ENCODE data around the gene PPFIBP1.

Gene PPFIBP1

DNA sequence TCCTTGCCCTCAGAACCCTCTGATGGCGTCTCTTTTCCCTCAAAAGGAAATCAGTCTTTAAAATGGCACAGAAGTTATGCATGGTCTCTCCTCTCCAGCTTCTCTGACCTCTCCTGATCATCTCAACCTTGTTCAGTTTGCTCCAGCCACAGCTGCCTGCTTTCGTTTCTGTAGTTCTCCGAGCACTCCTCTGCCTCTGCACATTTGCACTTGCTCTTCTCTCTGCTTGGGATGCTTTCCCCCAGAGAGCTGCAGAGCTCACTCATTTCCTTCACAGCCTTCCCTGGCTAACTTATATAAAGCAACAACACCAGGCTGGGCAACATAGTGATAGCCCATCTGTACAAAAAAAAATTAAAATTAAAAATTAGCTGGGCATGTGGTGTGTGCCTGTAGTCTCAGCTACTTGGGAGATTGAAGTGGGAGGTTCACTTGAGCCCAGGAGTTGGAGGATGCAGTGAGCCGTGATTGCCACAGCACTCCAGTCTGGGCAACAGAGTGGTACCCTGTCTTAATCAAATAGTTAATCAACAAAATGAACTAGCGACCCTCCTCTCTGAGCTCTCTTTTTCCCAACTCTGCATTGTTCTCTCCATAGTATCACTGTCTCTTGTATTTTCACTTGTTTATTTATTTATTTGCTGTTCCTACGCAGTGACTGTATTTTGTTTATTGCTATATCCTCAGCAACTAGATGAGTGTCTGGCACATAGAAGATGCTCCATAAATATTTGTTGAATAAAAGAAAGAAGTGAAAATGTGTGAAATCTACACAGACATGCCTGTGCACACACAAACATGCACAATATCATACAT lies 37.7 kb downstream of the PPFIBP1 start:
- ChIA-PET CTCF (interaction anchor here (0.7 to 2.4 kb wide), 6 partner anchors 9 to 128 kb away, joined by 3 to 9 read pairs (median 4); no protein-coding TSS in a partner anchor), POLR2A (no interaction called here)
- WGBS (ENCODE audit: insufficient coverage), result 75% methylated on average over 3 of the region's 6 CpGs
- Histone ChIP-seq H3K9me3 (ENCODE audit: control extremely low read depth in 1 of 5, control insufficient read depth in 4 of 5, insufficient read depth in 2 of 5, low read depth in 1 of 5, low read length in 4 of 5) (no peaks in the 10 kb centered on the region), H3K36me3 (ENCODE audit: control insufficient read depth in 4 of 4, insufficient read depth in 4 of 4, low read length in 3 of 4) (peaks cover 0 to 2% (median 0%) of the 10 kb centered on the region in 4 experiments), H3K27me3 (replicated peaks in 2 of 5; ENCODE audit: control insufficient read depth in 4 of 5, insufficient read depth in 5 of 5, low read length in 4 of 5) (no peaks in the 10 kb centered on the region), H3K4me1 (ENCODE audit: control extremely low read depth in 1 of 4, control insufficient read depth in 4 of 4, insufficient read depth in 4 of 4, low read length in 3 of 4) (peaks cover 0 to 4% (median 0%) of the 10 kb centered on the region in 4 experiments), H3K27ac (ENCODE audit: insufficient read depth in 1 of 2, low read depth in 1 of 2, low read length in 2 of 2, poor library complexity in 1 of 2, severe bottlenecking in 2 of 2) (no peak overlapping the region), H3K4me3 (ENCODE audit: control insufficient read depth in 1 of 7, extremely low read depth in 1 of 7, insufficient read depth in 4 of 7, low read depth in 2 of 7, low read length in 6 of 7) (no peak overlapping the region)
- DNase-seq, result no peak

- ChIA-PET CTCF (interaction anchor here (1.0 kb wide), 1 partner anchor 129 kb away, joined by 6 read pairs; no protein-coding TSS in a partner anchor), POLR2A (interaction anchor here (0.6 kb wide), 1 partner anchor 105 kb away, joined by 3 read pairs; no protein-coding TSS in a partner anchor)
- H3K4me1 ChIP-seq (ENCODE audit: control extremely low read depth in 1 of 4, control insufficient read depth in 4 of 4, insufficient read depth in 4 of 4, low read length in 3 of 4), result peaks cover 0 to 4% (median 0%) of the 10 kb centered on the region in 4 experiments
- no peaks in the 10 kb centered on the region for H3K27me3 ChIP-seq (replicated peaks in 2 of 5; ENCODE audit: control insufficient read depth in 4 of 5, insufficient read depth in 5 of 5, low read length in 4 of 5)
- H3K36me3 ChIP-seq (ENCODE audit: control insufficient read depth in 4 of 4, insufficient read depth in 4 of 4, low read length in 3 of 4), result peaks cover 0 to 2% (median 0%) of the 10 kb centered on the region in 4 experiments
- no peak overlapping the region for H3K27ac ChIP-seq (ENCODE audit: insufficient read depth in 1 of 2, low read depth in 1 of 2, low read length in 2 of 2, poor library complexity in 1 of 2, severe bottlenecking in 2 of 2)
- no peak overlapping the region for H3K4me3 ChIP-seq (ENCODE audit: control insufficient read depth in 1 of 7, extremely low read depth in 1 of 7, insufficient read depth in 4 of 7, low read depth in 2 of 7, low read length in 6 of 7)
- no peak for DNase-seq
- 76% methylated on average over 9 of the region's 9 CpGs for WGBS (ENCODE audit: insufficient coverage)
- H3K9me3 ChIP-seq (ENCODE audit: control extremely low read depth in 1 of 5, control insufficient read depth in 4 of 5, insufficient read depth in 2 of 5, low read depth in 1 of 5, low read length in 4 of 5), result no peaks in the 10 kb centered on the region
These were observed 40.7 kb downstream of the PPFIBP1 start for GRCh38 chr12:27564612-27565213.

DNA sequence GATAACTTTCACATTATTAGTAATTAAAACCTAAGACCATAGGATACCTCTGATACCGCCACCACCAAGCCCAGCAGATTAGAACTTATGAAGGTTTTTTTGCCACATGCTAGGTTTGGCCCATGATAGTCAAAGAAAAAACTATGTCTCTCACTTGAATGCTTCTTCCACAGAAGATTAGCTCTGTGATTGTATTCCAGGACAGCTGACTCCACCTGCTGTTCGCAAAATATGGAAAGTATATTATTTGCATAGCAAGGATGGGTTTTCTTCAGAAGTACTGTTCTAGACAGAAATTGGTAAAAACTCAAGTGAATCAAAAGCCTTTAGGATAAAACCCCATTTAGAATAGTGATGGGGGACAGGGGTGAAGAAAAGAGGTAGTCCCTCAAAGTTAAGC lies 42.2 kb downstream of the PPFIBP1 start:
- no peak overlapping the region for H3K27ac ChIP-seq (ENCODE audit: insufficient read depth in 1 of 2, low read depth in 1 of 2, low read length in 2 of 2, poor library complexity in 1 of 2, severe bottlenecking in 2 of 2)
- peaks cover 0 to 2% (median 0%) of the 10 kb centered on the region in 4 experiments for H3K36me3 ChIP-seq (ENCODE audit: control insufficient read depth in 4 of 4, insufficient read depth in 4 of 4, low read length in 3 of 4)
- no peaks in the 10 kb centered on the region for H3K27me3 ChIP-seq (replicated peaks in 2 of 5; ENCODE audit: control insufficient read depth in 4 of 5, insufficient read depth in 5 of 5, low read length in 4 of 5)
- H3K4me1 ChIP-seq (ENCODE audit: control extremely low read depth in 1 of 4, control insufficient read depth in 4 of 4, insufficient read depth in 4 of 4, low read length in 3 of 4), result peaks cover 0 to 4% (median 0%) of the 10 kb centered on the region in 4 experiments
- ChIA-PET POLR2A (no interaction called here), CTCF (interaction anchor here (0.7 to 1.4 kb wide), 5 partner anchors 10 to 142 kb away, joined by 3 to 7 read pairs (median 3); no protein-coding TSS in a partner anchor)
- WGBS (ENCODE audit: insufficient coverage), result 80% methylated on average over 1 of the region's 2 CpGs
- no peak for DNase-seq
- H3K9me3 ChIP-seq (ENCODE audit: control extremely low read depth in 1 of 5, control insufficient read depth in 4 of 5, insufficient read depth in 2 of 5, low read depth in 1 of 5, low read length in 4 of 5), result no peaks in the 10 kb centered on the region
- H3K4me3 ChIP-seq (ENCODE audit: control insufficient read depth in 1 of 7, extremely low read depth in 1 of 7, insufficient read depth in 4 of 7, low read depth in 2 of 7, low read length in 6 of 7), result no peak overlapping the region

DNA sequence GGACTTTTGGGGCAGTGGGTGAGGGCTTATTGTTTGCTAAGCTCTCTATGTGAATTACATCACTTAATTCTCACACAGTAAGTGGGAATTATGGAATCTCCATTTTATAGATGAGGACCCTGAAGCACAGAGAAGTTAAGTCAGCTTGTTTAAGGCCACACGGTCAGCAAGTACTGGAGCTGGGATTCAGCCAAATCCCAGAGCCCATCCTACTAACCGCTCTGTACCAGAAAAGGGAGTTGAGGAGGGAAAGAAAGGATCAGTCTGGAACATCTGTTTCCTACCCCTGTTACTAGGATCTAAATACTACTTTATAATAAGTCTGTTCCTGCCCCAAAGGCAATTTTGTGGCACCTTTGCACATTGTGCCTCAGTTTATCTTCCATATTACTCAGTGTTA lies 42.6 kb downstream of the PPFIBP1 start:
- CTCF ChIA-PET, result interaction anchor here (0.7 to 1.4 kb wide), 5 partner anchors 10 to 142 kb away, joined by 3 to 7 read pairs (median 3); no protein-coding TSS in a partner anchor
- no peak overlapping the region for H3K4me3 ChIP-seq (ENCODE audit: control insufficient read depth in 1 of 7, extremely low read depth in 1 of 7, insufficient read depth in 4 of 7, low read depth in 2 of 7, low read length in 6 of 7)
- H3K36me3 ChIP-seq (ENCODE audit: control insufficient read depth in 4 of 4, insufficient read depth in 4 of 4, low read length in 3 of 4), result peaks cover 0 to 2% (median 0%) of the 10 kb centered on the region in 4 experiments
- peaks cover 0 to 4% (median 0%) of the 10 kb centered on the region in 4 experiments for H3K4me1 ChIP-seq (ENCODE audit: control extremely low read depth in 1 of 4, control insufficient read depth in 4 of 4, insufficient read depth in 4 of 4, low read length in 3 of 4)
- 100% methylated on average over 2 of the region's 2 CpGs for WGBS (ENCODE audit: insufficient coverage)
- no peak overlapping the region for H3K27ac ChIP-seq (ENCODE audit: insufficient read depth in 1 of 2, low read depth in 1 of 2, low read length in 2 of 2, poor library complexity in 1 of 2, severe bottlenecking in 2 of 2)
- DNase-seq, result no peak
- H3K9me3 ChIP-seq (ENCODE audit: control extremely low read depth in 1 of 5, control insufficient read depth in 4 of 5, insufficient read depth in 2 of 5, low read depth in 1 of 5, low read length in 4 of 5), result no peaks in the 10 kb centered on the region
- POLR2A ChIA-PET, result no interaction called here
- no peaks in the 10 kb centered on the region for H3K27me3 ChIP-seq (replicated peaks in 2 of 5; ENCODE audit: control insufficient read depth in 4 of 5, insufficient read depth in 5 of 5, low read length in 4 of 5)

GRCh38 chr12:27571463-27571862 lies 47.5 kb downstream of the PPFIBP1 start:
- no peaks in the 10 kb centered on the region for H3K36me3 ChIP-seq (ENCODE audit: control insufficient read depth in 4 of 4, insufficient read depth in 4 of 4, low read length in 3 of 4)
- ChIA-PET POLR2A (no interaction called here), CTCF (no interaction called here)
- H3K4me3 ChIP-seq (ENCODE audit: control insufficient read depth in 1 of 7, extremely low read depth in 1 of 7, insufficient read depth in 4 of 7, low read depth in 2 of 7, low read length in 6 of 7), result no peak overlapping the region
- H3K4me1 ChIP-seq (ENCODE audit: control extremely low read depth in 1 of 4, control insufficient read depth in 4 of 4, insufficient read depth in 4 of 4, low read length in 3 of 4), result peaks cover 0 to 14% (median 5%) of the 10 kb centered on the region in 4 experiments
- no peak for DNase-seq
- H3K27me3 ChIP-seq (replicated peaks in 2 of 5; ENCODE audit: control insufficient read depth in 4 of 5, insufficient read depth in 5 of 5, low read length in 4 of 5), result no peaks in the 10 kb centered on the region
- no peak overlapping the region for H3K27ac ChIP-seq (ENCODE audit: insufficient read depth in 1 of 2, low read depth in 1 of 2, low read length in 2 of 2, poor library complexity in 1 of 2, severe bottlenecking in 2 of 2)
- H3K9me3 ChIP-seq (ENCODE audit: control extremely low read depth in 1 of 5, control insufficient read depth in 4 of 5, insufficient read depth in 2 of 5, low read depth in 1 of 5, low read length in 4 of 5), result no peaks in the 10 kb centered on the region
- no CpG with 5 or more reads among the region's 1 CpG for WGBS (ENCODE audit: insufficient coverage)

- POLR2A ChIA-PET, result no interaction called here
- CTCF ChIA-PET, result interaction anchor here (1.3 kb wide), 1 partner anchor 12 kb away, joined by 5 read pairs; no protein-coding TSS in a partner anchor
- Histone ChIP-seq H3K36me3 (ENCODE audit: control insufficient read depth in 4 of 4, insufficient read depth in 4 of 4, low read length in 3 of 4) (peaks cover 0 to under 1% (median 0%) of the 10 kb centered on the region in 4 experiments), H3K4me1 (ENCODE audit: control extremely low read depth in 1 of 4, control insufficient read depth in 4 of 4, insufficient read depth in 4 of 4, low read length in 3 of 4) (peaks cover 0 to 14% (median 5%) of the 10 kb centered on the region in 4 experiments), H3K9me3 (ENCODE audit: control extremely low read depth in 1 of 5, control insufficient read depth in 4 of 5, insufficient read depth in 2 of 5, low read depth in 1 of 5, low read length in 4 of 5) (no peaks in the 10 kb centered on the region), H3K27ac (ENCODE audit: insufficient read depth in 1 of 2, low read depth in 1 of 2, low read length in 2 of 2, poor library complexity in 1 of 2, severe bottlenecking in 2 of 2) (no peak overlapping the region), H3K4me3 (ENCODE audit: control insufficient read depth in 1 of 7, extremely low read depth in 1 of 7, insufficient read depth in 4 of 7, low read depth in 2 of 7, low read length in 6 of 7) (no peak overlapping the region), H3K27me3 (replicated peaks in 2 of 5; ENCODE audit: control insufficient read depth in 4 of 5, insufficient read depth in 5 of 5, low read length in 4 of 5) (no peaks in the 10 kb centered on the region)
- 100% methylated on average over 1 of the region's 2 CpGs for WGBS (ENCODE audit: insufficient coverage)
- DNase-seq, result no peak
These were observed 48.7 kb downstream of the PPFIBP1 start for GRCh38 chr12:27572486-27573255.

Measured in common myeloid progenitor, CD34-positive (primary cell).